Measurements from ENCODE around the gene PLA2G1B.

Gene PLA2G1B

GRCh38 chr12:120369603-120370342 is 42.2 kb upstream of the PLA2G1B start:
- TF ChIP-seq CTCF (IDR thresholded peaks at IDR 0.05; ENCODE audit: control extremely low read depth, extremely low read depth, low read depth, missing control alignments), result no peak
- DNase-seq (ENCODE audit: extremely low spot score), result no peak
- ChIA-PET POLR2A (no interaction called here), CTCF (no interaction called here)

- TF ChIP-seq CTCF (IDR thresholded peaks at IDR 0.05; ENCODE audit: control extremely low read depth, extremely low read depth, low read depth, missing control alignments), result no peak
- ChIA-PET CTCF (no interaction called here), POLR2A (no interaction called here)
- DNase-seq (ENCODE audit: extremely low spot score), result no peak
Measured at GRCh38 chr12:120368789-120369602, 41.4 kb upstream of the PLA2G1B start, which contains the start of gene MSI1. TSS of gene MSI1 (minus strand) at chr12:120369164. CDS start at chr12:120369091, 73 bp downstream.

GRCh38 chr12:120367924-120368788 is 40.6 kb upstream of the PLA2G1B start:
- ChIA-PET POLR2A (no interaction called here), CTCF (interaction anchor here (1.1 to 2.4 kb wide), 9 partner anchors 11 to 68 kb away, joined by 3 to 18 read pairs (median 5); partner anchors contain the start of gene PLA2G1B)
- TF ChIP-seq CTCF (IDR thresholded peaks at IDR 0.05; ENCODE audit: control extremely low read depth, extremely low read depth, low read depth, missing control alignments), result no peak
- no peak for DNase-seq (ENCODE audit: extremely low spot score)

- ChIA-PET CTCF (interaction anchor here (0.9 to 2.4 kb wide), 13 partner anchors 9 to 331 kb away, joined by 3 to 18 read pairs (median 5); partner anchors contain the start of gene PLA2G1B), POLR2A (interaction anchor here (0.6 to 1.0 kb wide), 2 partner anchors 15 to 75 kb away, joined by 6 to 12 read pairs; partner anchors contain the start of gene RNU4-1)
- TF ChIP-seq CTCF (IDR thresholded peaks at IDR 0.05; ENCODE audit: control extremely low read depth, extremely low read depth, low read depth, missing control alignments), result peak; percentile 41
- DNase-seq (ENCODE audit: extremely low spot score), result no peak
Measured at GRCh38 chr12:120367233-120367923, 39.8 kb upstream of the PLA2G1B start.

- no peak for TF ChIP-seq CTCF (IDR thresholded peaks at IDR 0.05; ENCODE audit: control extremely low read depth, extremely low read depth, low read depth, missing control alignments)
- no peak for DNase-seq (ENCODE audit: extremely low spot score)
- CTCF ChIA-PET, result interaction anchor here (0.9 to 2.4 kb wide), 13 partner anchors 9 to 331 kb away, joined by 3 to 18 read pairs (median 5); partner anchors contain the start of gene PLA2G1B
- POLR2A ChIA-PET, result interaction anchor here (0.6 to 1.0 kb wide), 2 partner anchors 14 to 74 kb away, joined by 6 to 12 read pairs; partner anchors contain the start of gene RNU4-1
Measured at GRCh38 chr12:120366845-120367232, 39.3 kb upstream of the PLA2G1B start.
